H1 (cell line): Measurements from ENCODE around the gene ASCC3. TPM values are rescaled to one million over a fixed set of nuclear protein-coding genes. Genes with fewer than 3 reads are reported as not detected.

ENCODE experiments used
- CTCF ChIA-PET: fragments of 300-600 bp; sonication (Branson Sonifier 250); formaldehyde crosslinking; loops from one replicate; lab custom pipeline; 2021; ENCODE audit not compliant: partially characterized antibody; lab: Charles Lee
- POLR2A ChIA-PET: fragments of 300-600 bp; sonication (Branson Sonifier 250); formaldehyde crosslinking; loops from one replicate; lab custom pipeline; 2021; ENCODE audit warnings: inconsistent platforms; ENCODE audit not compliant: partially characterized antibody; lab: Charles Lee
- DNase-seq, 2 experiments: peaks; one replicate each; pipeline versions ENCODE4 v3.0.0 to v3.0.0-alpha.2; 2010 to 2022; ENCODE audit warnings: low spot score in 2 of 2, low read depth in 1 of 2, mixed read lengths in 1 of 2
- FAIRE-seq: peaks from 2 replicates; lab custom pipeline; 2011; peaks lifted over from hg19 to GRCh38; lab: Jason Lieb, UNC
- H2AFZ ChIP-seq: 2 replicates; pipeline ENCODE4 v1.8.1; 2012; ENCODE audit warnings: low read length, inconsistent platforms
- H2AK5ac ChIP-seq: 2 replicates; pipeline ENCODE4 v1.6.1; 2013; ENCODE audit warnings: low read depth, low read length
- H2BK120ac ChIP-seq: replicated peaks from 2 replicates; pipeline ENCODE3; 2013; ENCODE audit warnings: low read depth, low read length, inconsistent platforms
- H2BK12ac ChIP-seq: 2 replicates; pipeline ENCODE4 v1.6.1; 2013; ENCODE audit warnings: low read depth, low read length
- H2BK15ac ChIP-seq: 2 replicates; pipeline ENCODE4 v1.6.1; 2013; ENCODE audit warnings: low read length
- H2BK20ac ChIP-seq: 2 replicates; pipeline ENCODE4 v1.6.1; 2013; ENCODE audit warnings: low read length
- H2BK5ac ChIP-seq: 2 replicates; pipeline ENCODE4 v1.6.1; 2013; ENCODE audit warnings: low read depth, low read length
- H3K14ac ChIP-seq: 2 replicates; pipeline ENCODE4 v1.6.1; 2013; ENCODE audit warnings: inconsistent platforms; ENCODE audit not compliant: insufficient read length
- H3K18ac ChIP-seq: 2 replicates; pipeline ENCODE4 v1.6.1; 2013; ENCODE audit warnings: low read length; ENCODE audit errors: extremely low read depth
- H3K23ac ChIP-seq: 2 replicates; pipeline ENCODE4 v1.6.1; 2013; ENCODE audit warnings: inconsistent platforms; ENCODE audit not compliant: insufficient read length
- H3K23me2 ChIP-seq: 2 replicates; pipeline ENCODE4 v1.6.1; 2013; ENCODE audit warnings: low read depth, low read length
- H3K27ac ChIP-seq: 2 replicates; pipeline ENCODE4 v1.6.1; 2011; ENCODE audit warnings: low read depth, low read length, inconsistent platforms
- H3K27me3 ChIP-seq, 4 experiments: replicated peaks in 1 of 4; 1 replicate in 1 of 4; 2 replicates in 3 of 4; pipeline versions ENCODE4 v1.6.1 to v1.8.1; 2011 to 2013; ENCODE audit warnings: low read length in 3 of 4, mild to moderate bottlenecking in 3 of 4, inconsistent platforms in 2 of 4, mixed read lengths in 2 of 4, moderate library complexity in 1 of 4; ENCODE audit not compliant: control insufficient read depth in 3 of 4, insufficient read depth in 3 of 4; ENCODE audit errors: extremely low read depth in 1 of 4
- H3K36me3 ChIP-seq, 4 experiments: 2 replicates each; pipeline versions ENCODE4 v1.6.1 to v1.8.1; 2011 to 2013; ENCODE audit warnings: mild to moderate bottlenecking in 4 of 4, low read length in 3 of 4, moderate library complexity in 2 of 4, control low read depth in 1 of 4, inconsistent platforms in 1 of 4; ENCODE audit not compliant: insufficient read depth in 4 of 4, control insufficient read depth in 2 of 4
- H3K4ac ChIP-seq: replicated peaks from 2 replicates; pipeline ENCODE3; 2013; ENCODE audit warnings: low read length, low read depth, mixed read lengths, inconsistent platforms; ENCODE audit not compliant: insufficient read length
- H3K4me1 ChIP-seq, 4 experiments: replicated peaks in 1 of 4; 1 replicate in 1 of 4; 2 replicates in 3 of 4; pipeline versions ENCODE4 v1.6.1 to v1.8.1; 2011 to 2013; ENCODE audit warnings: low read length in 3 of 4, inconsistent platforms in 2 of 4, mixed read lengths in 1 of 4; ENCODE audit not compliant: insufficient read depth in 4 of 4, control insufficient read depth in 3 of 4
- H3K4me2 ChIP-seq, 2 experiments: 2 replicates each; pipeline versions ENCODE4 v1.6.1 to v1.8.1; 2011 to 2013; ENCODE audit warnings: low read depth in 2 of 2, low read length in 2 of 2, control low read depth in 1 of 2, inconsistent platforms in 1 of 2, mild to moderate bottlenecking in 1 of 2; ENCODE audit not compliant: insufficient read depth in 1 of 2
- H3K4me3 ChIP-seq, 4 experiments: fragments of 200-600, 300-600 bp in 1 of 4; sonication (generic), shearing (Covaris generic), sonication (Bioruptor Twin) in 1 of 4; 2 replicates each; pipeline versions ENCODE4 v1.5.1 to v1.8.1; 2011 to 2016; ENCODE audit warnings: low read length in 4 of 4, low read depth in 3 of 4, control low read depth in 2 of 4, inconsistent platforms in 2 of 4, mild to moderate bottlenecking in 2 of 4, mixed read lengths in 1 of 4, moderate library complexity in 1 of 4; ENCODE audit not compliant: insufficient read depth in 2 of 4; ENCODE audit errors: extremely low read depth in 1 of 4
- H3K56ac ChIP-seq: replicated peaks from 2 replicates; pipeline ENCODE3; 2013; ENCODE audit warnings: low read depth, mild to moderate bottlenecking, mixed read lengths, low read length, inconsistent platforms; ENCODE audit not compliant: insufficient read length
- H3K79me1 ChIP-seq: 2 replicates; pipeline ENCODE4 v1.6.1; 2013; ENCODE audit warnings: low read depth, low read length, control low read depth
- H3K79me2 ChIP-seq, 2 experiments: 2 replicates each; pipeline versions ENCODE4 v1.6.1 to v1.8.1; 2012 to 2013; ENCODE audit warnings: low read length in 2 of 2, mild to moderate bottlenecking in 2 of 2, inconsistent platforms in 1 of 2; ENCODE audit not compliant: insufficient read depth in 2 of 2, control insufficient read depth in 1 of 2
- H3K9ac ChIP-seq, 4 experiments: replicated peaks in 1 of 4; 1 replicate in 1 of 4; 2 replicates in 3 of 4; pipeline versions ENCODE4 v1.6.1 to v1.8.1; 2011 to 2013; ENCODE audit warnings: low read depth in 3 of 4, low read length in 3 of 4, control low read depth in 2 of 4, mild to moderate bottlenecking in 2 of 4, moderate library complexity in 2 of 4, inconsistent platforms in 1 of 4; ENCODE audit errors: extremely low read depth in 1 of 4
- H3K9me3 ChIP-seq, 2 experiments: 2 replicates each; pipeline versions ENCODE4 v1.6.1 to v1.8.1; 2012 to 2013; ENCODE audit warnings: mild to moderate bottlenecking in 2 of 2, moderate library complexity in 2 of 2, control low read depth in 1 of 2, inconsistent platforms in 1 of 2, low read depth in 1 of 2, low read length in 1 of 2, mixed read lengths in 1 of 2; ENCODE audit not compliant: insufficient read depth in 2 of 2
- H4K20me1 ChIP-seq, 2 experiments: replicated peaks in 1 of 2; 2 replicates each; pipeline versions ENCODE3 to v1.8.1; 2011 to 2013; ENCODE audit warnings: inconsistent platforms in 2 of 2, low read length in 2 of 2, mild to moderate bottlenecking in 1 of 2; ENCODE audit not compliant: insufficient read depth in 2 of 2, control insufficient read depth in 1 of 2
- H4K5ac ChIP-seq: 2 replicates; pipeline ENCODE4 v1.6.1; 2013; ENCODE audit warnings: low read length, low read depth, mixed read lengths, inconsistent platforms; ENCODE audit not compliant: insufficient read length
- H4K8ac ChIP-seq: 2 replicates; pipeline ENCODE4 v1.8.0; 2013; ENCODE audit warnings: mild to moderate bottlenecking, moderate library complexity, low read length, inconsistent platforms; ENCODE audit not compliant: insufficient read depth; ENCODE audit errors: extremely low read depth
- H4K91ac ChIP-seq: replicated peaks from 2 replicates; pipeline ENCODE3; 2013; ENCODE audit warnings: low read length, mixed read lengths, inconsistent platforms; ENCODE audit not compliant: insufficient read length
- GTF2F1 ChIP-seq: IDR thresholded peaks from 2 replicates; pipeline ENCODE4 v1.6.1; 2012; ENCODE audit warnings: low read depth, low read length, improper control_type of control experiment, borderline replicate concordance
- KDM1A ChIP-seq: fragments of 200-600, 300-600 bp; sonication (generic); IDR thresholded peaks from 2 replicates; pipeline ENCODE4 v1.7.1; 2016; ENCODE audit warnings: mild to moderate bottlenecking, low read length, borderline replicate concordance
- NANOG ChIP-seq: IDR thresholded peaks from 2 replicates; pipeline ENCODE4 v1.6.1; 2011; ENCODE audit warnings: low read length, low read depth, mild to moderate bottlenecking, inconsistent platforms; ENCODE audit not compliant: insufficient read depth, poor library complexity, severe bottlenecking
- RAD21 ChIP-seq, 2 experiments: IDR thresholded peaks in 1 of 2; conservative IDR thresholded peaks in 1 of 2; 2 replicates each; pipeline ENCODE4 v1.6.1; 2011; ENCODE audit warnings: low read depth in 2 of 2, low read length in 2 of 2, improper control_type of control experiment in 1 of 2, inconsistent platforms in 1 of 2, mild to moderate bottlenecking in 1 of 2, moderate library complexity in 1 of 2
- RBBP5 ChIP-seq: IDR thresholded peaks from 2 replicates; pipeline ENCODE4 v1.7.1; 2012; ENCODE audit warnings: low read depth, mild to moderate bottlenecking, inconsistent platforms, low read length, moderate library complexity, borderline replicate concordance
- RNF2 ChIP-seq: fragments of 200-900, 300-1000 bp; sonication (generic); IDR thresholded peaks from 2 replicates; pipeline ENCODE4 v1.7.1; 2016; ENCODE audit warnings: borderline replicate concordance, low read depth, mild to moderate bottlenecking, antibody characterized with exemption, low read length; ENCODE audit not compliant: poor library complexity, severe bottlenecking; ENCODE audit errors: missing control alignments
- SIN3A ChIP-seq, 2 experiments: IDR thresholded peaks in 1 of 2; conservative IDR thresholded peaks in 1 of 2; 2 replicates each; pipeline ENCODE4 v1.6.1; 2011 to 2012; ENCODE audit warnings: low read length in 2 of 2, improper control_type of control experiment in 1 of 2, low read depth in 1 of 2, mild to moderate bottlenecking in 1 of 2
- TBP ChIP-seq: IDR thresholded peaks from 2 replicates; pipeline ENCODE4 v1.6.1; 2011; ENCODE audit warnings: low read depth, low read length, improper control_type of control experiment
- WGBS, 2 experiments: shearing (Covaris generic) in 1 of 2; methylation state at CpG; one replicate each; pipeline versions ENCODE4 v1.1.6 to v1.1.7; 2013 to 2015; ENCODE audit warnings: low lambda C conversion rate in 2 of 2, mixed read lengths in 2 of 2, inconsistent platforms in 1 of 2, low coverage in 1 of 2, missing lambda C conversion rate in 1 of 2; ENCODE audit not compliant: insufficient replicate concordance in 2 of 2, insufficient coverage in 1 of 2, insufficient read length in 1 of 2; ENCODE audit errors: extremely low coverage in 1 of 2, missing lambda C conversion rate in 1 of 2; 5-methylcytosine and 5-hydroxymethylcytosine counted together
- polyA plus RNA-seq, 7 experiments: library from polyadenylated mRNA; depleted of rRNA in 3 of 7; stranded (reverse) in 5 of 7; unstranded in 2 of 7; fragments of >200 nt in 5 of 7; fragments of 200-250 nt in 2 of 7; gene quantifications; 1 replicate in 5 of 7; 2 replicates in 1 of 7; 4 replicates in 1 of 7; pipeline versions ENCODE4 v1.2.1 to v1.2.3, GENCODE V29; 2011 to 2013; ENCODE audit warnings: missing spikeins in 2 of 7, mixed read lengths in 2 of 7
- total RNA-seq: library from RNA; stranded (reverse); fragmentation: NEBNext Ultra II Directional; extraction: Animal tissue kit (Norgen Biotek cat#: 25700); gene quantifications from 2 replicates; pipeline ENCODE4 v1.2.1, GENCODE V29; 2021

The ASCC3 gene
- total and polyA plus RNA-seq, 2 of the 8 experiments (the other 6 are each of a cell fraction or from before 2014, with no cell fraction given): 37.5 to 77.8 TPM

GRCh38 chr6:100470422-100471120, 410.6 kb downstream of the ASCC3 start:
- Histone ChIP-seq H3K23ac (no peak overlapping the region), H3K23me2 (no peaks in the 10 kb centered on the region; the same call in 1 of the 2 replicates), H3K27me3 (peaks cover 46 to 65% (median 54%) of the 10 kb centered on the region in 4 experiments), H3K27ac (no peak overlapping the region), H3K18ac (no peak overlapping the region), H4K20me1 (peaks cover 6 to 18% of the 10 kb centered on the region in 2 experiments), H2AFZ (no peak overlapping the region), H3K4me2 (no peak overlapping the region), H2BK20ac (no peak overlapping the region), H4K8ac (no peak overlapping the region), H2BK5ac (no peak overlapping the region), H3K4ac (no peak overlapping the region), H3K79me1 (no peaks in the 10 kb centered on the region), H3K14ac (no peak overlapping the region), H2BK15ac (no peak overlapping the region), H3K79me2 (no peaks in the 10 kb centered on the region), H3K56ac (no peak overlapping the region)
- DNase-seq (no peak), FAIRE-seq (no peak)
- whole genome bisulfite sequencing, 2 experiments: 70% methylated on average over 5 of the region's 5 CpGs; no CpG with 5 or more reads in 1 of the 2 experiments
- no peak for TF ChIP-seq SIN3A (conservative IDR thresholded peaks at IDR 0.05 in 1 of 2, IDR thresholded peaks at IDR 0.05 in 1 of 2; ENCODE audit: low read depth in 1 of 2, low read length in 2 of 2)
- no peak for TF ChIP-seq RNF2
- no peak for TF ChIP-seq KDM1A
- TF ChIP-seq RAD21 (IDR thresholded peaks at IDR 0.05 in 1 of 2, conservative IDR thresholded peaks at IDR 0.05 in 1 of 2; ENCODE audit: low read depth in 2 of 2, low read length in 2 of 2): no peak
- TF ChIP-seq NANOG: no peak
- TF ChIP-seq GTF2F1: no peak
- no peak for TF ChIP-seq TBP
- no peak for TF ChIP-seq RBBP5
- TF ChIP-seq, all 59 proteins: peak for 0
- POLR2A ChIA-PET: no interaction called here
- Histone ChIP-seq H4K5ac (no peak overlapping the region), H3K36me3 (no peaks in the 10 kb centered on the region; a peak in 1 of 8 replicates), H3K4me1 (peaks cover 8 to 23% (median 9%) of the 10 kb centered on the region in 4 experiments), H4K91ac (no peak overlapping the region), H2BK120ac (no peak overlapping the region), H2AK5ac (no peak overlapping the region), H3K9me3 (no peaks in the 10 kb centered on the region), H2BK12ac (no peak overlapping the region), H3K9ac (no peak overlapping the region), H3K4me3 (no peak overlapping the region)
- CTCF ChIA-PET: interaction anchor here (0.6 to 7.5 kb wide), 8 partner anchors 9 to 603 kb away, joined by 3 to 45 read pairs (median 6); no protein-coding TSS in a partner anchor
